HG02852 (cell line): ENCODE data around the gene LRRN2.

Source experiments
- ATAC-seq: cut with Tn5 transposase; IDR thresholded peaks from one replicate; pipeline ENCODE4 v1.9.1; 2021; ENCODE audit warnings: mild to moderate bottlenecking, moderate library complexity; ENCODE audit not compliant: unreplicated experiment

The LRRN2 gene

DNA sequence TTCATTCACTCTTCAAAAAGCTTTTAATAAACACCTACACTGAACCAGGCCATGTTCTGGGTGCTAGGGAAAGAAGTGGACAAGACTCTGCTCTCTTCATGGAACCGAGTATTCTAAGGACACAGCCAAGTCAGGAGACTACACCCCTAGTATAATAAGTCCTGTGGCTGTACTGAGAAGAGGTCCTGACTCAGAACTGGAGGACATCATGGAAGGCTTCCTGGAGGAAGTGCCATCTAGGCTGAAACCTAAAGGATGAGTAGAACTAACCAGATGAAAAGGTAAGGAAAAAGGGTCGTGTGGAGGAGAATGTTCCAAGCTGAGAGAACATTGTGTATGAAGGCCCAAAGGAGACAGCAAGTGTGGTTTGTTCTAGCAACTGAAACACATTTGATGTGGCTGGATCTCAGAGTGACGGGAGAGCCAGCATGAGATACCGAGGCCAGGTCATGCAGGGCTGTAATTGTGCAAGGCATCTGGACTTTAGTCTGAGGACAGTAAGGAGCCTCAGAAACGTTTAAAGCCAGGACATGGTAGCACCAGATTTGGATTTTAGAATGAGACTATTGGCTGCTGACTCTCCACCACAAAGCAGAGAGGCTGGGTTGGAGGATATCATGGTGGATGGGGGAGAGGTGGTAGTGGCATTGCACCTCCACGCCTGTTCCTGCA, 82.5 kb downstream of the LRRN2 start:
- no peak for ATAC-seq

DNA sequence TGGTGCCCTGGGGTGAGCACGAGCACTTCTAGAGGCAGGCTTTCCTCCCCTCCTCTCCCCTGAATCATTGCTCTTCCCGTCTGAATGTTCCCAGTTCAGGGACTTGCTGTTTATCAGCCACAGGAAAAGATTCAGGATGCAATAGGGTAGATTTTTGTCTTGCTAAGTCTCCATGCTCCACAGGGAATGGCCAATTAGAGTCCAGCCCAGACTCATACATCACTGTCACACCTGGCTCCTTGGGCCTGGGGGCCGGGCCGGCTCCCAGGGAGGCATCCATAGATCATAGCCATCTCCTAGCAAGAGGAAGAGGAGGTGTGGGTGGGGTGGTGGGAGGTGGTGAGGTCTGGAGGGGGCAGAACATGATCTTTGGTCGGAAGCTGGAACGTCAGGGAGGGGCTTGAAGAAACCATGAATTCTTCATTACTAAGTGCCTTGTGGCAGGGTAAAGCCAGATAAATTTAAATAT, 83.4 kb downstream of the LRRN2 start:
- no peak for ATAC-seq

GRCh38 chr1:204600968-204601367, 84.6 kb downstream of the LRRN2 start:
- ATAC-seq: no peak

GRCh38 chr1:204600203-204600602, 85.3 kb downstream of the LRRN2 start:
- no peak for ATAC-seq

DNA sequence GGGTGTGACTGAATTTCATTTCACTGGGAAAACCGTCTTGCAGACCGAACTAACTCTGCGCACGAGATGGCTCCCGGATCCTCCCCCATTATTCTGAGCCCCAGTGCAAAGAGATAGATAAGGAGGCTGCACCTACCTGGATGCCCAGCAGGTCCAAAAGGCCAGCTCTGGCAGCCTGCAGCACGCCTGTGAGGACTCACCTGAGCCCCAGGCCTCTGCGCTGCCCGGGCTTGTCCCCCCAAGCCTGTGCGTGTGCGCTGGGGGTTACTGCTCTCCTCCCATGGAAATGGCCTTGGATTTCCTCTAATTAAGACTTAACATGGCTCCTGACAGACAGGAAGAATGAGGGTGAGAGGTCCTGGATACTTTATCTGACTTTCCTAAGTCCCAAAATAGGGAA, 85.9 kb downstream of the LRRN2 start:
- no peak for ATAC-seq

DNA sequence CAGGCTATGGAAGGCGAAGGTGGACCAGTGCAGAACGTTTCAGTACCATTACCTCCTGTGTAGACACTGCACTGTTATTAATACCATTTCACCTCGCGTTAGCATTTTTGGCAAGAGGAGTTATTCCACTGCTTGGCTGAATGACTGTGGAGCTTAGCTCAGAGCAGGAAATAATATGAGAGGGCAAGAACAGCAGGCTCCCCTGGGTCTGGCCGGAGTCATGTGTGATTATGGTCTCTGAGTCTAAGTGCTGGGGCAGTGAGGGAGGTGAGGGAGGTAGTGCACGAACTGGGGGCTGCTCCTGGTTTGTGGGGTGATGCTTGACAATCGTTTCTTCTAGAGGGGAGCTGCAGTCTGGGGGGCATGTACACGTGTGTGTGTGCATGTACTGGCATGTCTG, 86.4 kb downstream of the LRRN2 start:
- no peak for ATAC-seq

GRCh38 chr1:204598319-204598969, 87.1 kb downstream of the LRRN2 start:
- ATAC-seq: no peak

DNA sequence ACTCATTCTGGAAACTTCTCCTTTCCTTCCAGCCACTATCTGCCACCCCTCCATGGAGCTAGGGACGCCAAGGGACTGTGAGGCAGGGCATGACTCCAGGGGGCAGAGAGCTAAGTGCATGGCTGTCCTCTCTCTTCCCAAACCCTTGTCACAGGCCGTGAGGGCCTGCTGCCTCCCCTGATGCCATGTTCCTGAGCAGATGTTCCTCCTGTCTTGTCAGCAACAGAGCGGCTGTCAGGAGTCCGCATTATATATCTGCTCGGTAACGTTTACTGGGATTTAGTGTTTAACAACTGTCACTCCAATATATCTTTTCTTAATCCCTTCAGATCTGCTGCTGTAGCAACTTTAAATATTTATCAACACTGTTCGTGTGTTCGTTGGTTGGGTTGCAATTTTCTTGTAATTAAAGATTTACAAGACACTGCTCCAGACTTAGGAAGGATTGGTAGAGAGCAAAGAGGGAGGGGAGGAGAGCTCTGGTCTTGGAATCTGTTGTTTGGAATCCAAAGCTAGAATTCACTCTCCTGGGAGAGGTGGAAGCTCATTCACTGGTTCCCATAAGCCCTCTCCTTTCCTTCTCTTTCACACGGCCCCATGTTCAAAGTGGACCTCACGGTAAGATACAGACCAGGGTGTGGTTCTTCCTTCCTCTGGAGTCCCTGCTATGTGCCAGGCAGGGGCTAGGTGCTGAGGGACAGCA, 93.1 kb downstream of the LRRN2 start:
- no peak for ATAC-seq

GRCh38 chr1:204591473-204592090, 94.0 kb downstream of the LRRN2 start:
- ATAC-seq: no peak

- no peak for ATAC-seq
Measured at GRCh38 chr1:204589409-204590038, 96.0 kb downstream of the LRRN2 start.

GRCh38 chr1:204588826-204589225, 96.7 kb downstream of the LRRN2 start:
- no peak for ATAC-seq

GRCh38 chr1:204587621-204588020, 97.9 kb downstream of the LRRN2 start:
- ATAC-seq: no peak

- ATAC-seq: no peak
Measured at GRCh38 chr1:204584699-204585372, 100.7 kb downstream of the LRRN2 start.

- ATAC-seq: no peak
Measured at GRCh38 chr1:204583909-204584632, 101.5 kb downstream of the LRRN2 start.

DNA sequence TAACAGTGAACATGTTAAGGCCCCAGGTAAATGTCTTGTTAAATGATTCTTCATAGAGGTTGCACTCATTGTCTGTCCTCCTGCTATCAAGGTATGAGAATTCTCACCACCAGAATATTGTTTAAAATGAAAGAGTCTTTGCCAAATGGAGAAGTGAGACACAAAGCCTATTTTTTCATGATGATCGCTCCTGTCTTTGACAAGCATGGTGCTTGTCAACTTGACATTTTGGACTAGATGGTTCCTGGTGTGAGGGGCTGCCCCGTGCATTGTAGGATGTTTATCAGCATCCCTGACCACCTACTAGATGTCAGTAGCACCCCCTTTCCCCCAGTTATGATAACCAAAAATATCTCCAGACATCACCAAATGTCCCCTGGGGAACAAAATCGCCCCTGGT, 103.8 kb downstream of the LRRN2 start:
- no peak for ATAC-seq

DNA sequence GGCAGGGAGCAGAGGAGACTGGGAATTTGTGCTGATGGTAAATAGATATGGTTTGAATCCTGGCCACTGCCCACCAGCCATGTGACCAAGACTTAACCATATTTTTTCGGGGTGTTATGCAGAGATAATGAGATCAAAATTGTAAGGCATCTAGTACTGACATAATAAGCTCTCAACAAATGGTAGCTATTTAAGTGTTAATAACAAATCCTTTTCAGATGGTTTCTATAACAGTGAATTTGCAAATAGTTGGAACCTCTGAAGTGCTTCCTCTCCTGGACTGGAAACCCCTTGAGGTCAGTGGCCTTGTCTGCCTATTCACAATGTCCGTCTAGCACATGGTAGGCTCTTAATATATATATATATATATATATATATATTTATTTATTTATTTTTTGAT, 104.7 kb downstream of the LRRN2 start:
- no peak for ATAC-seq

DNA sequence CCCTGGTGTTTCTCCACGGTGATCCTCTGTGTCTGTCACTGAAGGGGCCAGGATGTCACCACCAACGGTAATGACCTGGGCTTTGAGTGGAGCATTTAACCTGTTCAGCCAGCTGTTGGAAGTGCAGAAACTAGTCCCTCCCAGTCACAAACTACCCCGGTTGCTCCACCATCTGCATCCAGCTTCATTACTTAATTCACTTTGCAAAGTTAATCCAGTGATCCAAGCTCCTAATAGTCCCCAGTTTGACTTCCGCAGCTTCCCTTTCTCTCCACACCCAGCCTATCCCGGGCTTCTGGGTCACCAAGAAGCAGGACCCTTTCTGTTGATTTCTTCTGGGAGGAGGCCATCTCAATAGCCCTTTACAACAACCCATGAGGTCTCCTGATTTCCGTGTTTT, 105.9 kb downstream of the LRRN2 start:
- no peak for ATAC-seq

GRCh38 chr1:204578867-204579664, 106.5 kb downstream of the LRRN2 start:
- peak; percentile 78 for ATAC-seq

DNA sequence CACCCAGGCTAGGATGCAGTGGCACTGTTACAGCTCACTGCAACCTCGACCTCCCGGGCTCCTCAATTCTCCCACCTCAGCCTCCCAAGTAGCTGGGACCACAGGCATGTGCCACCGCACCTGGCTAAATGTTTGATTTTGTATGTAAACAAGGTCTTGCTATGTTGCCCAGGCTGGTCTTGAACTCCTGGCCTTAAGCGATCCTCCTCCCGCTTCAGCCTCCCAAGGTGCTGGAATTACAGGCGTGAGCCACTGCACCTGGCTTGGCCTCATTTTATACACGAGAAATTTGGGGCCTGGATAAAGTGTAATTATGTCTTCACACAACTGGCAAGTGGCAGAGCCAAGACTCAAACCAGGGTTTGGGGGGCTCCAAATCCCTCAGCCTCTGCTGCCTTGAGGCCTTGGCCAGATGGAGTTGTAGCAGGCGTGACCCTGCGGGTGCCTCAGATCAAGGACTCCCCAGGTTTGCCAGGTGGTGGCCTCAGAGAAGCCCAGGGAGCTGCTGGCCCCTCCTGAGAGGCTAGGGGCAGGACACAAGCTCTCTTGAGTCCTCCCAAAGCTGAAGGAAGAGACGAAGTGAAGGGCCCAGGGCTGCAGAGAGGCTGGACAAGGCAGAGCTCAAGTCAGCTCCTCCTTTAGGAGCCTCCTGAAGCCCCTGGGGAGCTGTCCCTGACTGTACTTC, 107.6 kb downstream of the LRRN2 start:
- no peak for ATAC-seq
